ENCODE measurements around the gene GDF7.

GRCh38 chr2:20627712-20628380, 39.1 kb upstream of the GDF7 start:
- TF ChIP-seq CTCF (IDR thresholded peaks at IDR 0.05; ENCODE audit: poor library complexity) (no peak), EZH2 (IDR thresholded peaks at IDR 0.05; ENCODE audit: borderline replicate concordance) (no peak)

Data from hepatocyte (in vitro differentiated cells).